Lower leg skin (tissue), 4 donors: Measurements from ENCODE around the gene ADAM10. TPM values are rescaled to one million over a fixed set of nuclear protein-coding genes. Genes with fewer than 3 reads are reported as not detected.

Source experiments
- DNase-seq, 2 donors: peaks; one replicate each; pipeline ENCODE4 v3.0.0-alpha.2; 2019; ENCODE audit warnings: low spot score in 2 of 2
- H3K4me3 ChIP-seq: fragments of 200-600 bp; sonication (generic); 2 replicates; pipeline ENCODE4 v1.5.1; 2017; ENCODE audit warnings: mild to moderate bottlenecking, low read depth; ENCODE audit not compliant: poor library complexity, severe bottlenecking
- CTCF ChIP-seq, 3 donors: fragments of 450-650 bp; IDR thresholded peaks; one replicate each; pipeline ENCODE4 v1.5.1; 2016; ENCODE audit warnings: antibody characterized with exemption in 3 of 3, mild to moderate bottlenecking in 3 of 3, moderate library complexity in 2 of 3
- POLR2A ChIP-seq, 2 donors: fragments of 450-650 bp; IDR thresholded peaks; one replicate each; pipeline ENCODE4 v1.6.1; 2016 to 2017; ENCODE audit warnings: antibody characterized with exemption in 2 of 2, mild to moderate bottlenecking in 1 of 2, moderate library complexity in 1 of 2
- WGBS, 2 donors: methylation state at CpG; one replicate each; pipeline ENCODE4 v1.1.5; 2018; 5-methylcytosine and 5-hydroxymethylcytosine counted together
- intact Hi-C: fragments of 100-400 bp; cut with DNase I; formaldehyde crosslinking; loops from one replicate; pipeline ENCODE4 v1.15.0; 2023; ENCODE audit warnings: low total_unique reads
- total RNA-seq, 4 donors: library from RNA; depleted of rRNA; stranded (reverse); fragments of >200 nt; gene quantifications; one replicate each; pipeline ENCODE4 v1.1.0, GENCODE V29; 2016

ADAM10 gene
- total RNA-seq, 4 donors from 2014 or later: 40.4 to 45.1 (median 44.5) TPM

DNA sequence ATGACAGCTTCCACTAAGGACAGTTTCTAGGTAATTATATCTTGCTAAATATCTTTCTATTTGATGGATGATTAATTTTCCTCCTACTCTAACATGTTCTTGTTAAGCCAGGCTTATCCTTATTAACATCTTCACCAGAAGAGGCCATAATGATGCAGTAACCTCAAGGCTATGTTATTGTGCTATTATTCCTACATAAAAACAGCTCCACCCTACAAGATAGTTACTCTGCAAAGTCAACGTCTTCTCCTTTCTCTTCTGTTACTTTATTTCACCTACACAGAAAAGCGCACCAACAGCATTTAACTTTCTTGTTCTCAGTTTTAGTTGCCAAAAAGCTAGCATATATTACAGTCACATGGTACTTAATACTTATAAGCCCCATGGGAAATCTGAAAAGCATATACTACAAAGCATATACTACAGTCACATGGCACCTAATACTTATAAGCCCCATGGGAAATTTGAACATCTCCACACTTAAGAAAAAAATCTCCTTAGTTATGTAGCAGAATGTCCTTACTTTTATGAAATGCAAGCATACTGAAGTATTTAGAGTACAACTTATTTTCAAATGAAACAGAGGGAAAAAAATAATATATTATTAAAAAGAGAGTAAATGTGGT lies 13.4 kb downstream of the ADAM10 start:
- no peak overlapping the region for H3K4me3 ChIP-seq
- WGBS, 2 donors: 47 to 51% methylated on average over 2 of the region's 2 CpGs
- intact Hi-C loops: no loop called here
- no peak for DNase-seq
- TF ChIP-seq CTCF (IDR thresholded peaks at IDR 0.05) (no peak), POLR2A (IDR thresholded peaks at IDR 0.05) (no peak)

- DNase-seq: no peak
- intact Hi-C loops: no loop called here
- 43 to 58% methylated on average over 2 of the region's 2 CpGs for WGBS, 2 donors
- no peak overlapping the region for H3K4me3 ChIP-seq
- TF ChIP-seq CTCF (IDR thresholded peaks at IDR 0.05) (no peak), POLR2A (IDR thresholded peaks at IDR 0.05) (no peak)
Observed at GRCh38 chr15:58734859-58735258, 14.6 kb downstream of the ADAM10 start.

DNA sequence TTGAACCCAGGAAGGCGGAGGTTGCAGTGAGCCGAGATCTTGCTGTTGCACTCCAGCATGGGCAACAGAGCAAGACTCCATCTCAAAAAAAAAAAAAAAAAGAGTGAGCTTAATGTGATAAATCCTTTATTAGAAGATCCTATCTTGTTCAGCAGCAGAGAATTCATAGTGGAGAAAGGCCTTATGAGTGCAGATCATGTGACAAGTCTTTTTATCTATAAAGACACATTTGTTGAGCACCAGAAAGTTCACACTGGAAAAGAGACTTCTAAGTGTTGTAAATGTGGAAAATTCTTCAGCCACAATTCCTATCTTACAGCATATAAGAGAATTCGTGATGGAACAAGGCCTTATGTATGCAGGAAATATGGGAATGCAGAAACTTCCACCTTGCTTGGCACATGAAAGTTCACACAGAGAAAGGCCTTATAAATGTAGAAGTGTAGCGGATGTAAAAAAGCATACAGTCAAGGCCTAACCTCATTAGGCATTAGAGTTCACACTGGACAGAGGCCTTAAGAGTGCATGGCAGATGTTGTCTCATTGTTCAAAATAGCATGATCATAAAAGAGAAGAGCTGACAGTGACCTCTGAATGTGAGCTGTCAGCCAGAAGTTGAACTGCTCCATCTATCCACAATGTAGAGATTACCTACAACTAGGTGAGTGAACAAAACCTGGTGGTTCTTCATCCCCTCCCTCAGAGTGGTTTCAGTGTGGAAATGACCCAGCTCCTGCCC lies 16.7 kb downstream of the ADAM10 start:
- intact Hi-C loops: no loop called here
- TF ChIP-seq CTCF (IDR thresholded peaks at IDR 0.05) (no peak), POLR2A (IDR thresholded peaks at IDR 0.05) (no peak)
- DNase-seq: no peak
- 96 to 97% methylated on average over 4 of the region's 4 CpGs for WGBS, 2 donors
- no peak overlapping the region for H3K4me3 ChIP-seq

- 64 to 69% methylated on average over 5 of the region's 5 CpGs for WGBS, 2 donors
- intact Hi-C loops: no loop called here
- peak in 1 of 2 donors; percentile 51 for DNase-seq
- TF ChIP-seq POLR2A (IDR thresholded peaks at IDR 0.05): no peak
- no peak for TF ChIP-seq CTCF (IDR thresholded peaks at IDR 0.05)
- H3K4me3 ChIP-seq: no peak overlapping the region
Observed at GRCh38 chr15:58731756-58732535, 17.6 kb downstream of the ADAM10 start.

- intact Hi-C loops: no loop called here
- DNase-seq: no peak
- 79 to 95% methylated on average over 12 of the region's 12 CpGs for WGBS, 2 donors
- H3K4me3 ChIP-seq: no peak overlapping the region
- no peak for TF ChIP-seq POLR2A (IDR thresholded peaks at IDR 0.05)
Observed at GRCh38 chr15:58726867-58727266, 22.6 kb downstream of the ADAM10 start.

- TF ChIP-seq POLR2A (IDR thresholded peaks at IDR 0.05): no peak
- TF ChIP-seq CTCF (IDR thresholded peaks at IDR 0.05): no peak
- DNase-seq: no peak
- H3K4me3 ChIP-seq: no peak overlapping the region
- 50 to 52% methylated on average over 1 of the region's 1 CpG for whole genome bisulfite sequencing, 2 donors
- intact Hi-C loops: no loop called here
Observed at GRCh38 chr15:58724466-58724865, 25.0 kb downstream of the ADAM10 start.
